Neural crest cell (in vitro differentiated cells): ENCODE results near the gene KRT14. TPM values are rescaled to one million over a fixed set of nuclear protein-coding genes. Genes with fewer than 3 reads are reported as not detected.
"Not testable (repeated sequence)": the region's sequence is repeated elsewhere in the genome, so short reads cannot be mapped to it uniquely, and the experiment has no call there.

ENCODE experiments used
- DNase-seq: peaks from one replicate; pipeline ENCODE4 v3.0.0; 2021; ENCODE audit warnings: low read depth, mixed read lengths, low spot score
- H3K27ac Mint-ChIP-seq: one replicate; pipeline ENCODE4 v1.8.0; 2021; ENCODE audit warnings: mild to moderate bottlenecking, mixed read lengths; ENCODE audit not compliant: unreplicated experiment
- H3K27me3 Mint-ChIP-seq: 2 replicates; pipeline ENCODE4 v1.8.0; 2021; ENCODE audit warnings: low read depth, mild to moderate bottlenecking, mixed read lengths
- H3K36me3 Mint-ChIP-seq: 2 replicates; pipeline ENCODE4 v1.8.0; 2021; ENCODE audit warnings: low read depth, mild to moderate bottlenecking, mixed read lengths
- H3K4me1 Mint-ChIP-seq: 2 replicates; pipeline ENCODE4 v1.8.0; 2021; ENCODE audit warnings: mixed read lengths
- H3K4me3 Mint-ChIP-seq: one replicate; pipeline ENCODE4 v1.8.0; 2021; ENCODE audit warnings: mild to moderate bottlenecking, mixed read lengths
- H3K9me3 Mint-ChIP-seq: 2 replicates; pipeline ENCODE4 v1.8.0; 2021; ENCODE audit warnings: mixed read lengths
- total RNA-seq: library from RNA; stranded (reverse); gene quantifications from 2 replicates; pipeline ENCODE4 v1.2.1, GENCODE V29; 2021
- TF ChIP-seq, protein P1 (sequence below): fragments of 200-600 bp; sonication (generic); conservative IDR thresholded peaks from 2 replicates; pipeline ENCODE4 v1.5.0; 2021; ENCODE audit warnings: antibody characterized with exemption, mild to moderate bottlenecking

KRT14 gene
- total RNA-seq, 1 donor from 2014 or later, result not detected

DNA sequence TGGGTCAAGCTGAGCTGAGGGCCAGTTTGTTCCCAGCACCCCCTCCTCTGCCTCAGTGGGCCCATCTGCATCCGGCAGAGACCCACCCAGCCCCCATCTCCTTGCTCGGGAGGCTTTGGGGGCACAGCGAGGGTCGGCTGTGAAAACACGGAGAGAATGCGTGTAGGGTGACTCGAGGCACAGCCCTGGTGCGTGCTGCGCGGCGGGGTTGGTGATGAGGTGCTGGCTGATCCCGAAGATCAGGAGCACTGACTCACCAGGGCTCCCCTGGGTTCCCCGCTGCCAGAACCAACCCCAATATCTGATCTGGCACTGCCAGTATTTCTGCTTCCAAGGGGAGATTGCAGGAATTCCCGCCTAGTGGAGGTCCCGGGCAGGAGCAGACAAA is 45.2 kb upstream of the KRT14 start:
- no peak overlapping the region for H3K4me3 Mint-ChIP-seq
- TF ChIP-seq, protein P1, sequence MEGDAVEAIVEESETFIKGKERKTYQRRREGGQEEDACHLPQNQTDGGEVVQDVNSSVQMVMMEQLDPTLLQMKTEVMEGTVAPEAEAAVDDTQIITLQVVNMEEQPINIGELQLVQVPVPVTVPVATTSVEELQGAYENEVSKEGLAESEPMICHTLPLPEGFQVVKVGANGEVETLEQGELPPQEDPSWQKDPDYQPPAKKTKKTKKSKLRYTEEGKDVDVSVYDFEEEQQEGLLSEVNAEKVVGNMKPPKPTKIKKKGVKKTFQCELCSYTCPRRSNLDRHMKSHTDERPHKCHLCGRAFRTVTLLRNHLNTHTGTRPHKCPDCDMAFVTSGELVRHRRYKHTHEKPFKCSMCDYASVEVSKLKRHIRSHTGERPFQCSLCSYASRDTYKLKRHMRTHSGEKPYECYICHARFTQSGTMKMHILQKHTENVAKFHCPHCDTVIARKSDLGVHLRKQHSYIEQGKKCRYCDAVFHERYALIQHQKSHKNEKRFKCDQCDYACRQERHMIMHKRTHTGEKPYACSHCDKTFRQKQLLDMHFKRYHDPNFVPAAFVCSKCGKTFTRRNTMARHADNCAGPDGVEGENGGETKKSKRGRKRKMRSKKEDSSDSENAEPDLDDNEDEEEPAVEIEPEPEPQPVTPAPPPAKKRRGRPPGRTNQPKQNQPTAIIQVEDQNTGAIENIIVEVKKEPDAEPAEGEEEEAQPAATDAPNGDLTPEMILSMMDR, result no peak
- H3K36me3 Mint-ChIP-seq, result no peaks in the 10 kb centered on the region
- H3K27ac Mint-ChIP-seq, result no peak overlapping the region
- no peak for DNase-seq
- H3K27me3 Mint-ChIP-seq, result no peaks in the 10 kb centered on the region
- no peaks in the 10 kb centered on the region for H3K9me3 Mint-ChIP-seq
- peaks cover 9% of the 10 kb centered on the region for H3K4me1 Mint-ChIP-seq

- peaks cover 9% of the 10 kb centered on the region for H3K4me1 Mint-ChIP-seq
- no peaks in the 10 kb centered on the region for H3K36me3 Mint-ChIP-seq
- TF ChIP-seq, protein P1, result no peak
- no peak overlapping the region for H3K27ac Mint-ChIP-seq
- DNase-seq, result no peak
- no peaks in the 10 kb centered on the region for H3K9me3 Mint-ChIP-seq
- no peaks in the 10 kb centered on the region for H3K27me3 Mint-ChIP-seq
- no peak overlapping the region for H3K4me3 Mint-ChIP-seq
Observed at GRCh38 chr17:41631025-41631897, 44.6 kb upstream of the KRT14 start.

DNA sequence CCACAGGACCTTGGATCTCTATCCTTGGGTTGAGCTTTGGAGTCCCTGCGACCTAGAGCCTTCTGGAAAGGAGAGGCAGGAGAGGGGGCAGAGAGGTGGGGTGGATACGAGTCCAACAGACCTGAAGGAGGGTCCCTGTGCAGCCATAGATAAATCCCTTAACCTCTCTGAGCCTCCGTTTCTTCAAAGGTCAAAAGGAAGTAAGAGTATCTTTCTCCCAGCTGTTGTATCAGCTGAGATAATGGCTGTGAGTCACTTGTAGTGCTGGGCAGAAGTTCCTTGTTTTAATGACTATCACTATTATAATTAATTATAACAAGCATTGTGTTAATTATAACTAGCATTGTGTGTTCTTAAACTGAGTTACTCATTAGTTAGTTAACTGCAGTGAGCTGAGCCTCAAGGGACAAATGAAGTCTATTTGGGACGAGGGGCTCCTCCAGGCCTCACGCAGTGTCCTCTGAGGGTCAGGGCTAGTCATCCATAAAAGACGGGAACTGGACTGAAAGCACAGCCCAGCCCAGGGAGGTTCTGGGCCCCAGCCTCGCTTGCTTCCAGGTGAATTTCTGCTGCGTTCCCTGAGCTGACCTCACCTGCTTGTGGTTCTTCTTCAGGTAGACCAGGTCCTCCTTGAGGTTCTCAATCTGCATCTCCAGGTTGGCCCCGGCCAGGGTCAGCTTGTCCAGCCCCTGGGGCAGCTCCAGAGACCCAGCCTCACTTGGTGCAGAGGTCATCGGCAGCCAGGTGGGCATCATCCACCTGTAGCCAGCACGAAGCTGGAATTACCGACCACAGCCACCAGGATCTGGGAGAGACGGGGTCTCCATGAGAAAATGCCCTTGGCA is 43.4 kb upstream of the KRT14 start:
- Mint-ChIP-seq H3K36me3 (no peaks in the 10 kb centered on the region), H3K4me3 (no peak overlapping the region), H3K27me3 (no peaks in the 10 kb centered on the region), H3K9me3 (no peaks in the 10 kb centered on the region), H3K27ac (no peak overlapping the region), H3K4me1 (peaks cover 4% of the 10 kb centered on the region)
- DNase-seq, result no peak
- TF ChIP-seq, protein P1, result no peak

DNA sequence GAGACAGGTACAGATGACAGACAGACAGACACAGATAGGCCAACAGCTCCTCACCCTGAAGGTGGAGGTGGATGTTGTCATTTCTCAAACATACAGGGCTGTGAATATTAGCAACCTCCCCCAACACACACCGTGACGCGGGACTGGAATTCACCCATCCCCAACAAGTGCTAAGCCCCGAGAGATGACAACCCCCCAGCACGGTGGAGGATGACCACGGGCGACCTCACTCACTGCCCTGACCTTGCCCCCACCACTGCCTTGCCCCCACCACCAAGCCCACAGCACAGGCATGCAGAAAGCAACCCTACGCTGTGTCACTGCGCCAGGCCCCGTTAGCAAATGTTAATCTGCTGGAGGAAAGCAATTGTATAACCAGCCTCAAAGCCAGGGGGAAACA is 42.6 kb upstream of the KRT14 start:
- Mint-ChIP-seq H3K27ac (no peak overlapping the region), H3K27me3 (no peaks in the 10 kb centered on the region), H3K9me3 (no peaks in the 10 kb centered on the region), H3K36me3 (no peaks in the 10 kb centered on the region), H3K4me3 (no peak overlapping the region), H3K4me1 (no peaks in the 10 kb centered on the region)
- no peak for DNase-seq
- TF ChIP-seq, protein P1, result no peak

DNA sequence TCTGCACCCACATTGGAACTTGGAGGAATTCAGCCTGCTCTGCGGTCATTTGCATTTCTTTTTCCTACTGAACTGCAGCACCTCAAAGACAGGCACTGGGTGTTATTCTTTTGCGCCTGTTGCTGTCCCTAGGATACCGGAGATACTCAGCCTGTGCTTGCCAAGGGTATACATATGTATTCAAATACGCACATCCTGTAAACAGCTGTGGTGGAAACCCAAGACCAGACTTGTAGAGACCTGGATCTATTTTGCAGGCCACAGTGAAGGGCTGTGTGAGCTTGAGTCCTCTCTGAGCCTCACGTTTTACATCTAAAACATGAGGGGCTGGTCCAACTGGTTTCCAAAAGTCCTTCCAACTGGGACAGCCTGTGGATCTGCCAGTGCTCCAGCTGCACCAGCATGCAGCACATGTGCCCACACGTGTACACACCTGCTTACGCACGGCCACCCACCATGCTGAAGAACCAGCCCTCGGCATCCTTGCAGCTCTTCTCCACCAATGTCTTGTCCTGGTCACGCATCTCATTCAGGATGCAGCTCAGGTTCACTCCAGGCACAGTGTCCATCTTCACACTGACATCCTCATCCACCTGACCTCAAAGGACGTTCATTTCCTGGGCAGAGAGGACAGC is 42.0 kb upstream of the KRT14 start:
- not testable (repeated sequence) for H3K36me3 Mint-ChIP-seq, H3K9me3 Mint-ChIP-seq, H3K4me3 Mint-ChIP-seq, H3K4me1 Mint-ChIP-seq, H3K27me3 Mint-ChIP-seq, H3K27ac Mint-ChIP-seq, DNase-seq

- not testable (repeated sequence) for DNase-seq, H3K4me1 Mint-ChIP-seq, H3K27me3 Mint-ChIP-seq, H3K36me3 Mint-ChIP-seq, H3K4me3 Mint-ChIP-seq, H3K9me3 Mint-ChIP-seq, H3K27ac Mint-ChIP-seq
Observed at GRCh38 chr17:41628073-41628370, 41.3 kb upstream of the KRT14 start.
